C4-2B (cell line): ENCODE measurements around the gene TNS1.

Source experiments
- ZFX ChIP-seq: fragments of 450-650 bp; IDR thresholded peaks from 2 replicates; pipeline ENCODE4 v1.6.1; 2017
- TF ChIP-seq, protein P1 (sequence below): fragments of 450-650 bp; conservative IDR thresholded peaks from 2 replicates; pipeline ENCODE4 v1.5.1; 2017; ENCODE audit warnings: mild to moderate bottlenecking

DNA sequence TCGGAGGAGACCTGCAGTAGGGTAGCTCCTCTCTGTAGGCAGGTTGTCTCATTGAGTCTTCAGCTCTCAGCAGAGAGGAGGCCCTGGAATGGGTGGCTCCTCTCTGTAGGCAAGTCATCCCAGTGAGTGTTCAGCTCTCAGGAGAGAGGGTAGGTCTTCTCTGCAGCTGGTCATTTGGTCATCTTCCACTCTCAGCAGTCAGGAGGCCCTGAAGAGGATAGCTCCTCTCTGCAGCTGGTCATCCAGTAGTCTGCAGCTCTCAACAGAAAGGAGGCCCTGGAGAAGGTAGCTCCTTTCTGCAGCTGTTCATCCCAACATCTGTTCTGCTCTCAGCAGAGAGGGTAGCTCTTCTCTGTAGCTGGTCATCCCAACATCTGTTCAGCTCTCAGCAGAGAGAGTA lies 40.3 kb upstream of the TNS1 start:
- TF ChIP-seq, protein P1, sequence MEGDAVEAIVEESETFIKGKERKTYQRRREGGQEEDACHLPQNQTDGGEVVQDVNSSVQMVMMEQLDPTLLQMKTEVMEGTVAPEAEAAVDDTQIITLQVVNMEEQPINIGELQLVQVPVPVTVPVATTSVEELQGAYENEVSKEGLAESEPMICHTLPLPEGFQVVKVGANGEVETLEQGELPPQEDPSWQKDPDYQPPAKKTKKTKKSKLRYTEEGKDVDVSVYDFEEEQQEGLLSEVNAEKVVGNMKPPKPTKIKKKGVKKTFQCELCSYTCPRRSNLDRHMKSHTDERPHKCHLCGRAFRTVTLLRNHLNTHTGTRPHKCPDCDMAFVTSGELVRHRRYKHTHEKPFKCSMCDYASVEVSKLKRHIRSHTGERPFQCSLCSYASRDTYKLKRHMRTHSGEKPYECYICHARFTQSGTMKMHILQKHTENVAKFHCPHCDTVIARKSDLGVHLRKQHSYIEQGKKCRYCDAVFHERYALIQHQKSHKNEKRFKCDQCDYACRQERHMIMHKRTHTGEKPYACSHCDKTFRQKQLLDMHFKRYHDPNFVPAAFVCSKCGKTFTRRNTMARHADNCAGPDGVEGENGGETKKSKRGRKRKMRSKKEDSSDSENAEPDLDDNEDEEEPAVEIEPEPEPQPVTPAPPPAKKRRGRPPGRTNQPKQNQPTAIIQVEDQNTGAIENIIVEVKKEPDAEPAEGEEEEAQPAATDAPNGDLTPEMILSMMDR, result no peak
- TF ChIP-seq ZFX, result no peak
